ENCODE results near the gene NOL8.
A peak's percentile ranks its signal among the peaks of the same experiment; 100 is the strongest.

Gene NOL8

GRCh38 chr9:92263131-92263530 lies 62.0 kb downstream of the NOL8 start:
- no peak for DNase-seq (ENCODE audit: low spot score)

DNA sequence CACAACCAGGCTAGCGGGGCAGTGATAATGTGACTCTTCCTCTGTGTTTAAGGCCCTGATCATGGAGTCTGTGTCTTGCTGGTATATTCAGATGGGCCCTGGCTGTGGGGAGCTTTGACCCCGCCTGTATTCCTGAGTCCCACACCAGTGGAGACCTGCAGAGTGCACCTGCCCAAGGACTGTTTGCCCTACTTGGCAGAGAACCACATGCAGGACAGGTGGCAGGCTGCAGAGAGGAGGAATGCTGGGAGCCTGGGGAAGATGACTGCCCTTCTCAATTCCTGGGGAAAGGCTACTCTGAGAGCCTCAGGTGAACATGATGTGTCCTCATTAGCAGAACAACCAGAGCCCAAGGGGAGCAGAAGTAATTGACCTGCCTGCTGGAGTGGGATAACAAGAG lies 67.8 kb downstream of the NOL8 start:
- no peak for DNase-seq (ENCODE audit: low spot score)

- no peak for DNase-seq (ENCODE audit: low spot score)
Measured at GRCh38 chr9:92254381-92255337, 70.5 kb downstream of the NOL8 start.

GRCh38 chr9:92253656-92254055 lies 71.5 kb downstream of the NOL8 start:
- DNase-seq (ENCODE audit: low spot score), result no peak

GRCh38 chr9:92247981-92248380 lies 77.2 kb downstream of the NOL8 start:
- DNase-seq (ENCODE audit: low spot score), result peak; percentile 46

Data from HuH-7 (cell line).